Stimulated activated CD4-positive, alpha-beta T cell treated with anti-CD3 and anti-CD28 coated beads, Interleukin-12 subunit alpha, Interleukin-12 subunit beta, amount 100 ng/mL, for 4 hours (primary cell): ENCODE results near the gene CDIP1.
A peak's percentile ranks its signal among the peaks of the same experiment; 100 is the strongest.

Experiments
- DNase-seq: peaks from one replicate; pipeline ENCODE4 v3.0.0-alpha.2; 2020

Gene CDIP1

DNA sequence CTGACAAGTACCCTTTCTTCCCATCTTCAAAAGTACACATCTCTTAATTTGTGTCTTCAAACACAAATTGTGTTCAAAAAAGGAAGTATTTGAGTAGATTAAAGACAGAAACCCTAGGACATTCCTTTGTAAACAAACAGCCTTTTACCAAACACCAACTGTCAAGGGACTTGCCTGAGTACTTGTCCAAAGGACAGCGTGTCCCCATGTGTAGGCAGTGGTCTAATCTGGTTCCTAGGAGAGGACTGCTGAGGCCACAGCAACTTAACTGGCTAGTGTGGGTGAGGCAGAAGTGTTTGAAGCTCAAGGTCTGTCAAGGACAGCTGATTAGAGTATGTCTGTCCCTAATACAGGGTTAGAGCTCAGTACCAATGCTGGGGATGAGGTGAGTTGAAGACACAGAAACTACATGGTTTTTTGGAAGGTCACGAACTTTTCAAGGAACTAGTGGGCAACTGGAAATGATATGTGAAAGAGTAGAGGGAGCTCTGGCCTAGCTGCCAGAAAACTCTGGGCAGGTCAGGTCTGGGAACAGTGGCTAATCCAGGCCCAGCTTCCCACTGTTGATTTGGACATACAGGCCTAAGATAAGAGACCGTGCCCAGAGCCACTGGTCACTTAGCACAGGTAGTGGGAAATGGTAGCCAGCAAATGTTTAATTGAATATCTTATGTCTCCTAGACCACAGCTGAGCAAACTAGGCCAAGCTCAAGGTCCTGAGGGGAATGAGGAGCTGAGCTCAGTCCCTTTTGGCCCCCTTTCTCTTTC, 52.3 kb downstream of the CDIP1 start:
- DNase-seq, result no peak

DNA sequence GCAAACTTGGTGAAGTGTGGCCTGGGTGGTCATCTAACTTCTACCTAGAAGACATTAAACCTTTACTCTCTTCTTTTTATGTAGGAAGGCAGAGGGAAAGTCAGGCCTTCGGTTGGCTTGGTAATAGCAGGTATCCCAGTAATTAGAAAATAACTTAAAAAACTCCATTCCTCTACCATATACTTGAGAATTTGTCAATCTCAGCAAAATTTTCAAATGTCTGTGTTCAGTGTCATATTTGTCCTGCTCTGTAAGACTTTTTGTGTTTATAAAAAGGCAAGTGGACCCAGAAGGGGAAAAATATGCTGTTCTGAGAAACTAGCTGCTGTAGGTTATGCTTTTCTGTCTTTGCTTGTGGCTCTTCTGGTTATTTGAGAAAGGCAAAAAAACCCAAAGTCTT, 56.6 kb downstream of the CDIP1 start:
- DNase-seq, result no peak

DNA sequence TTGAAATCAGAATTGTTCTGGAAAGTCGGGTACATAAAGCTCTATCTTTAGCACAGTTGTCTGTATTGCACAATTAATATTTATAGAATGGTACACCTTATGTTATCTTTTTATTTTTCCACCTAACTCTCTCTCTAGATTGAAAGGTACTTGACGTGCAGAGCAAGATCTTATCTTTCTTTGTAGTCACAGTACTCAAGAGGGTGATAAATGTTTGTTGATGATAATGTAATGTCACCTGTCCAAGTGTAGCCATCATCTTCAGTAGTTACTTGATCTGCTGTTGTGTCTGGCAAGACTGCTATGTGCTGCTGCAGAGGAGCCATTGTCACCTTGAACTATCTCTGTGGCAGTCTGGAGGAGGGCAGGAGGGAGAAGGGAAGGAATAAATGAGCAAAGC, 57.0 kb downstream of the CDIP1 start:
- no peak for DNase-seq

DNA sequence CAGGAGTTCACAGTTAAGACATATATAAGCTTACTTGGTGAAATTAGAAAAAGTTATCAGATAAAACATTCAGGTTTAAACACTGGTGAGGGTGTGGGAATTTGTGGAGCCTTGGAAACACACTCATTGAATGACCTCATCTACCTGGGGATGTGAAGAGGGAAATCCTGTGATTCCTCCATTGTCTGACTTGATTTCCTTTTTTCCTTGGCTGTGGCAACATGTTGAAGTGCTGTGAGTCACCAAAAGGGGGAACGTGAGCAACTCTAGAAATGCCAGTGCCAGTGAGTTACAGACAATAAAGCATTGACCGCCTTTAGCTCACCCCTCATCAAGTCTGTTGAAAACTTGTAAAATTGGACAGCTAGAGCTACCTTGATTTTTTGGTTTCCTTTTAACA, 60.6 kb downstream of the CDIP1 start:
- DNase-seq, result no peak

DNA sequence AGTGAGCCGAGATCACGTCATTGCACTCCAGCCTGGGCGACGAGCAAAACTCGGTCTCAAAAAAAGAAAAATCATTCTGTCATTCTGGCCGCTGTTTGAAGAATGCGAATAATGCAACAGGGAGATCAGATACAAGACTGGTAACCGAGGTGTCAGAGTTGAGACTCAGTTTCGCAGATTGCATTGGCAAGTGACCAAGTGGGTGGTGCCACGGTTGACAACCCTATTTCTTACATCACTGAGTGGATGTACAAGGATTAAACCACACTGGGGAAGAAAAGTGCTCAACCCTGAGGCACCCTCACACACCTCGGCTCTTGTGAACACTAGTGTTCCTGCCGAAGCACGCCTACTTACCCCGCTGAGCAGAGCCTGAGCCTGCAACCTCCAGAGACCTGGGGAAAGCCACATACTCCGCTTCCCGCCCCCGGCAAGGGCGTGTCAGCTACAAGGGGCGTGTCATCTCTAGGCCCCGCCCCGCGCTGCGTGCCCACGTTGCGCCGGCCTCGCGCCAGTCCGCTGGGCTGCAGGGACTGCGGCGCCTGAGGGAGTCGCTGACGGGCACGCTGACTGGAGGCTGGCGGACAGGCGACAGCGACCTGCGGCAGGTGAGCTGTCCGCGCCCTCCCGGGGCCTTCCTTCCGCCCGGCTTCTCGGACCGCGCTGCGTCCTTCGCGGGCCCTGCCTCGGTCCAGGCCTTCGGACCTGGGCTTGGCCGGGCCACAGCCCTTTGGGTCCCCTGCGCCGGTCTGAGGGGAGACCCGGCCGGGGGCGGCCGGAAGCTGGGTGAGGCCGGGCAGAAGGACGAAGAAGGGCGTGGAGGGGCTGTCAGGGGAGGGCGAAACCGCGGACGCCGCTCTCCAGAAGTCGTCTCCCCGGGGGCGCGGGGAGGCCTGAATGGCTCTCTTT, 62.4 kb downstream of the CDIP1 start, which contains the start of gene HMOX2:
TSS of gene HMOX2 (plus strand) at position 519 of the 909 bp plus-strand sequence. CDS start 29,127 bp downstream, outside the sequence.
- DNase-seq, result peak; percentile 94

DNA sequence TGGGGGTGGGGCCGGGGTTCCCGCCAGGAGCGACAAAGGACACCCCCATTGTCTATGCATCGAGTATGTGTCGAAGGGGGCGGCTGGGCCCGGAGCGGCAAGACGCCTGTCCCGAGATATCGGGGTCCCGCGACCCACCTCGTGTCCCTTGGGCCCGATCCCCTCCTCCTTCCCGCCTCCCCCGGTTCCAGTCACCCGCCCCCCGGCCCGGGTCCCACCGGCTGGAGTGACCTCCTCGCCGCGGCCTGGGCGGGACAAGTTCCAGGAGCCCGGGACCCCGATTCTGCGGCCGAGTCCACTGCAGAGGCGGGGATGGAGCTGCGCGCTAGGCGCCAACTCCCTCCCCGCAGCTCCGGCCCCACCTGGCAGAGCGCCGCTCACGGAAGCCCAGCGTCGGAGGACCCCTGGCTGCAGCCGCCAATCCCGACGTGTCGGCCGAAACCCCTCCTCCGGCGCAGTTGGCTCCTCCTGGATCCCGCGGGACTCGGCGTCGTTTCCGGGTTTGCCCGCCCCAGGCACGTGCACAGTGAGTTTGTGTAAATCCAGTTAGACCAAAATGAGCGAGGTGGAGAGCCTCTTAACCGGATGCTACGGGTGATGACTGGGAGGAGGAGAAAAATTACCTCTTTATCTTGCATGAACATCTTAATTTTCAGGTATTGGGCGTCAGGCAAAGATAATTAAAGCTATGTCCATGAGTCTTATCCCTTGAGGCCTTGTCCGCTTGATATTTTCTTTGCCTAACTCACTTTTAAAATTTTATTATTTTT, 64.2 kb downstream of the CDIP1 start, which contains the start of gene NMRAL1:
TSS of gene NMRAL1 (minus strand) at position 434 of the 770 bp plus-strand sequence. CDS start 493 bp downstream, outside the sequence.
- DNase-seq, result peak; percentile 78

DNA sequence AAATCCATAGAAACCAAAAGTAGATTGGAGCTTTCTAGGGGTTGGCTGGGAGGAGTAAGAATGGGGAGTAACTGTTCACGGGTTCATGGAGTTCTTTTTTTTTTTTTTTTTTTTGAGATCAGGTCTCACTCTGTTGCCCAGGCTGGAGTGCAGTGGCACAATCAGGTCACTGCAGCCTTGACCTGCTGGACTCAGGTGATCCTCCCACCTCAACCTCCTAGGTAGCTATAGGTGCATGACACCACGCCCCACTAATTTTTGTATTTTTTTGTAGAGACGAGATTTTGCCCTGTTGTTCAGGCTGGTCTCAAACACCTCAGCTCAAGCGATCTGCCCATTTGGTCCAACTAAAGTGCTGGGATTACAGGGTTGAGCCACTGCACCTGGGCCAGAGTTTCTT, 65.7 kb downstream of the CDIP1 start:
- DNase-seq, result no peak

DNA sequence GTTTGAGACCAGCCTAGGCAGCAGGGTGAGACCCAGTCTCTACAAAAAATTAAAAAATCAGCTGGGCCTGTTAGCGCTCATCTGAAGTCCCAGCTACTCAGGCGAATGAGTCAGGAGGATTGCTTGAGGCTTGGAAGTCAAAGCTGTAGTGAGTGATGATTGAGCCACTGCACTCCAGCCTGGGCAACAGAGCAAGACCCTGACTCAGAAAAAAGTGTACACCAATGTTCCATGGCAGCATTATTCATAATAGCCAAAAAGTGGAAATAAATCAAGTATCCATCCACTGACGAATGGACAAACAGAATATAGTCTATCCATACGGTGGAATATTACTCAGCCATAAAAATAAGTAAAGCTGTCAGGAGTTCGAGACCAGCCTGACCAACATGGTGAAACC, 66.7 kb downstream of the CDIP1 start:
- no peak for DNase-seq

DNA sequence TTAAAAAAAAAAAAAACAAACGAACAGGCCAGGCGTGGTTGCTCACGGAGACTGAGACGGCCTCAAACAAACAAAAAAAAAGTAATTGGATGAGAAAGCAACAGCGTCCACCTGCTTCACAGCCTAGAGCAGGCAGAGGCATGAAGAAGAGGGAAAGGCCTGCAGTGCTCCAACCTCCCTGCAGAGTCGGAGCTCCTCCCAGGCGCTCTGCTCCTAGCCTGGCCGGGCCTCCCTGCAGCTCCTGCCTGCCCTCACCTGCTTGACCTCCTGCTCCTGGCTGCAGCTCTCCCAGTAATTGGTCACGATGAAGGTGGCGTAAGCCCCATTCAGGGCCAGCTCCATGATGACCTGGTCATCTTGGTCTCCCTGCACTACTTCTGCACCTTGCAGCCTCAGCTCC, 69.6 kb downstream of the CDIP1 start:
- no peak for DNase-seq

DNA sequence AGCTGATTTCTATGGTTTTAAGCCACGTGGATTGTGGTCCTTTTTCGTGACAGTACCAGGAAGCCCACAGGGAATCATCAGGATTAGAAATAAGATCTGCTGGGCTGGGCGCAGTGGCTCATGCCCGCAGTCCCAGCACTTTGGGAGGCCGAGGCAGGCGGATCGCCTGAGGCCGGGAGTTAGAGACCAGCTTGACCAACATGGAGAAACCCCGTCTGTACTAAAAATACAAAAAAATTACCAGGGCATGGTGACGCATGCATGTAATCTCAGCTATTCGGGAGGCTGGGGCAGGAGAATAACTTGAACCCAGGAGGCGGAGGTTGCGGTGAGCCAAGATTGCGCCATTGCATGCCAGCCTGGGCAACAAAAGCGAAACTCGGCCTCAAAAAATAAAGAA, 70.7 kb downstream of the CDIP1 start:
- DNase-seq, result no peak

DNA sequence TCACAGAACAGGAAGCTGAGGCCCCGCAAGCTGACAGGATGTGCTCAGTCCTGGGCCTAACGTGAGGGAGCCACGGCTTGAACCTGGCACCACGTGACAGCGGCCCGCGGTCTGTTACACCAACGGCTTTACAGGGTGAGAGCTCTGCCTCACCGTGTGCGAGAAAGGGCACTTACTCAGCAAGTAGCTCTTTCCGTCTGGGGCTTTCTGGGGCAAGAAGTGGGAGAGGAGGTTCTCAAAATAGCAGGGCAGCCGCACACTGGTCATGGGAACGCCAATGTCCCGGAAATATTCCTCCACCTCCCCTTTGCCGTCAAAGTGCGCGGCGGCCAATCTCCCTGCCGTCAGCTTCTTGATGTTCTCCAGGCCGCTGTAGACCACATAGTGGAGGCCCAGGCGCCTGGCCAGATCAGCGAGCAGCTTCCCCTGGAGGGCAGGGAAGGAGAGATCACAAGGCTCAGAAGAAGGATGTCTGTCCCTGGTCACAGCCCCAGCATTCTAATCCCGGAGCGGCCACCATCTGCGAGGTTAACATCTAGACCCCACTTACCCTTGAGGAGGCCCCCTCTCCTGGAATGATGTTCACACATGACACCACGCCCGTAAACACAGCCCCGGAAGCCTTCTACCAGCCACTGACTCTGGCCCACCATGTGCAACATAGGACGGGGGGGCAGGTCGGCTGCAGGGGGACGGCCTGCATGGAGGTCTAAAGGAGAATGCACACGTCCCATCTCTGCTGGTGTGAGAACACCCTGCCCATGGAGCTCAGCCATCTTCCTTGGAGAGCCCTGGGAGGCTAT, 72.4 kb downstream of the CDIP1 start:
- DNase-seq, result peak; percentile 24

DNA sequence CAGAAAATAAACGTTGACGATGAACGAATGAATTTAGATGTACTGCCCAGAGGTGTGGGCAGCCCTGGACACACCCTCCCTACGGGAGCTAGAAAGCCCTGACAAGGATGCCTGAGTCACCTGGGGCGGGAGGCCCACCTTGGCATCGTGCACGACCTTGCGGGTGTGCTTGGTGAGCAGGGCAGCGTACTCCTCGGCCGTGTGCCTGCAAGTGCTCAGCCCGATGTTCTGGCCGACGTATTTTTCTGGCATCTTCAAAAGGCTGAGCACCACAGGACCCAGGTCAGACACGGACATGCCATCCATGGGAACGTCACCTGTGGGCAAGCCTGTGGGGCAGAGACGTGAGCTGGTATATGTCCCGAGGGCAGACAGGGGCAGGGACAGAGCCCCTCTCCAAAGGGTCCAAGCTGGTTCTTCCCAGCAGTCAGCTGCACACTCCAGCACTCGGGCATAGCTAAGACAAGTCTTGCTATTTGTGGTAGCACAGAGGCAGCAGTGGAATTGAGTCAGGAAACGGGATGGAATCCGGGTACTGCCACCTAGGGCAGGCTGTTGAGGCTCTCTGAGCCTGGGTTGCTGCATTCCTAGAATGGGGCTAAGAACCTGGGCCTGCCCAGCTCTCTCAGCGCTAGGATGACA, 74.9 kb downstream of the CDIP1 start:
- no peak for DNase-seq

DNA sequence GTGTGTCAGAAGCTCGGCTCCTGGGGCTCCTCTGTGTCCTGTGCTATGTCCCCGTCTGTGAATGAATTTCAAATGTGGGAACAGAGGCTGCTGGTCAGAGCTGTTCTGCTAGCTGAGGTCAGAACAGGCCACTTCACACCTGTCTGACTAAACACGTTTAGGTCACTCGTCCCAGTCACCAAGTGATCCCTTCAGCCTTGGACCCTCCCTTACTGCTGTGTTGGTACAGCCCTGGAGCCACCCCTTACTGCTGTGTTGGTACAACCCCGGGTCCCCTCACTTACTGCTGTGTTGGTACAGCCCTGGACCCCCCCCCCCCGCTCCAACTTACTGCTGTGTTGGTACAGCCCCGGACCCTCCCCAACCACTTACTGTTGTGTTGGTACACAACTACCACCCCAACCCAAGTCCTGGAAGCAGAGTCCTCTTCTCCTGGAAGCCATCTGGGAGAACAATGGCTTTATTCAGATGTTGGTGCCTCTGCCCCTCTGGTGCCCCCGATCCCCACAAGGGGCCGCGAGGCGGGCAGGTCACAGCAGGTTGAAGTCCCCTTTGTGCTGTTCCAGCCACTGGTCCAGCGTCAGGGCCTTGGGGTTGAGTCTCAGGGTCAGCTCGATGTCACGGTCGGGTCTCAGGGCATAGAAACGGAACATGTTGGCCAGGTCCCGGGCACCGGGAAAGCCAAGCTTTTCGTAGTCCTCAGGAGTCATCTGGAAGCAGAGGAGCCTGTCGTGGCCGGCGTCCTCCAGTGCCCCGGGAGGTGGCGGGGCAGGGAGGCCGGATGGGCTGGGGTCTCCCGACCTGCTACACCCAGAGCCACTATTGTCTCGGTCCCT, 77.1 kb downstream of the CDIP1 start:
- no peak for DNase-seq

DNA sequence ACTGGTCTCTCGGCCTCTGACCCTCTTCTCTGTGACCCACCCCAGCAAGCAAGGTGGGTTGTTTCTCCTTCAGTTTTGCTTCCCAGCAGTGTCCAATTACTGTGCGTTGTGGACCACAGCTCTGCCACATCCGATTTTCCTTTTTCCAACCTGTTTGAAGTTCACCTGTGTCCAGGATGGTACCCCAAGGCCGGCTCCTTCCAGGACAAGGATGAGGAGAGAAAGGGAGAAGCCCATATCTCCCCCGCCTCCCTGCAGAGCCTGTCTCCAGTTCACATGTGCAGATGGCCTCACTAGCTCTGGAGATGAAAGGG, 77.7 kb downstream of the CDIP1 start:
- no peak for DNase-seq
